B cell (primary cell): ENCODE data around the gene ELMO1.

ENCODE experiments used
- CTCF ChIP-seq: fragments of 200-600 bp; IDR thresholded peaks from one replicate; pipeline ENCODE4 v1.8.0; 2022; ENCODE audit warnings: antibody characterized with exemption, mild to moderate bottlenecking
- EZH2 ChIP-seq: IDR thresholded peaks from 2 replicates; pipeline ENCODE4 v1.6.1; 2012; ENCODE audit warnings: borderline replicate concordance, low read depth, mild to moderate bottlenecking, moderate library complexity, low read length; ENCODE audit not compliant: insufficient read depth, poor library complexity, severe bottlenecking

GRCh38 chr7:37109843-37110242 lies 338.8 kb downstream of the ELMO1 start:
- TF ChIP-seq EZH2 (no peak), CTCF (no peak)
